Neutrophil (primary cell): ENCODE data around the gene ROCK1.

Source experiments
- H3K27ac ChIP-seq: fragments of 200-600 bp; sonication (generic); 2 replicates; pipeline ENCODE4 v1.5.1; 2016; ENCODE audit warnings: mild to moderate bottlenecking, moderate library complexity
- H3K27me3 ChIP-seq: fragments of 200-600 bp; sonication (generic); 2 replicates; pipeline ENCODE4 v1.6.0; 2016; ENCODE audit warnings: mild to moderate bottlenecking
- H3K36me3 ChIP-seq: fragments of 200-600 bp; sonication (generic); 2 replicates; pipeline ENCODE4 v1.5.1; 2017
- H3K4me1 ChIP-seq, 2 experiments: fragments of 200-600 bp in 1 of 2; sonication (generic) in 1 of 2; 1 replicate in 1 of 2; 2 replicates in 1 of 2; pipeline versions ENCODE4 v1.5.1 to v1.6.1; 2013 to 2016; ENCODE audit warnings: low read depth in 1 of 2, low read length in 1 of 2, mild to moderate bottlenecking in 1 of 2, moderate library complexity in 1 of 2; ENCODE audit not compliant: control insufficient read depth in 1 of 2, insufficient read depth in 1 of 2
- H3K4me3 ChIP-seq, 2 experiments: fragments of 200-600 bp in 1 of 2; sonication (generic) in 1 of 2; 1 replicate in 1 of 2; 2 replicates in 1 of 2; pipeline ENCODE4 v1.5.1; 2013 to 2016; ENCODE audit warnings: low read depth in 1 of 2, low read length in 1 of 2, mild to moderate bottlenecking in 1 of 2, moderate library complexity in 1 of 2
- H3K9me3 ChIP-seq: fragments of 200-600 bp; sonication (generic); 2 replicates; pipeline ENCODE4 v1.5.1; 2016
- TF ChIP-seq, protein P1 (sequence below): fragments of 200-600 bp; sonication (generic); IDR thresholded peaks from 2 replicates; pipeline ENCODE4 v1.5.1; 2016; ENCODE audit warnings: antibody characterized with exemption

ROCK1 gene

DNA sequence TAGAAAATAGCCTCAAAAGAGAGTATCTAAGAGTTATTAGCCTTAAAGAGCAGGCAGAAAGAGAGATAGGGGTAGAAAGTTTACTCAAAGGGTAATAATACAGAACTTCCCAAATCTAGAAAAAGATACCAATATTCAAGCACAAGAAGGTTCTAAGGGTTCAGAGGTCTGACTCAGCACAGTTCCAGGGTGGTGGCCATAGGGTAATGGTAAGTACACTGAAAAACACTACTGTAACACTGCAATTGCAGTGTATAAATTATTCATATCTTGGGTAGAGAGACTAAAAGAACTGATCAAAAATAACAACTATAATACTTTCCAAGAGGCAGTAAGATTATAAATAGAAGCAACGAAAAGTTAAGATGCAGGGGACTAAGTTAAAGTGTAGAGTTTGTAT, 115.2 kb downstream of the ROCK1 start:
- H3K4me3 ChIP-seq, result no peak overlapping the region
- TF ChIP-seq, protein P1, sequence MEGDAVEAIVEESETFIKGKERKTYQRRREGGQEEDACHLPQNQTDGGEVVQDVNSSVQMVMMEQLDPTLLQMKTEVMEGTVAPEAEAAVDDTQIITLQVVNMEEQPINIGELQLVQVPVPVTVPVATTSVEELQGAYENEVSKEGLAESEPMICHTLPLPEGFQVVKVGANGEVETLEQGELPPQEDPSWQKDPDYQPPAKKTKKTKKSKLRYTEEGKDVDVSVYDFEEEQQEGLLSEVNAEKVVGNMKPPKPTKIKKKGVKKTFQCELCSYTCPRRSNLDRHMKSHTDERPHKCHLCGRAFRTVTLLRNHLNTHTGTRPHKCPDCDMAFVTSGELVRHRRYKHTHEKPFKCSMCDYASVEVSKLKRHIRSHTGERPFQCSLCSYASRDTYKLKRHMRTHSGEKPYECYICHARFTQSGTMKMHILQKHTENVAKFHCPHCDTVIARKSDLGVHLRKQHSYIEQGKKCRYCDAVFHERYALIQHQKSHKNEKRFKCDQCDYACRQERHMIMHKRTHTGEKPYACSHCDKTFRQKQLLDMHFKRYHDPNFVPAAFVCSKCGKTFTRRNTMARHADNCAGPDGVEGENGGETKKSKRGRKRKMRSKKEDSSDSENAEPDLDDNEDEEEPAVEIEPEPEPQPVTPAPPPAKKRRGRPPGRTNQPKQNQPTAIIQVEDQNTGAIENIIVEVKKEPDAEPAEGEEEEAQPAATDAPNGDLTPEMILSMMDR, result no peak
- H3K27me3 ChIP-seq, result no peaks in the 10 kb centered on the region
- no peaks in the 10 kb centered on the region for H3K9me3 ChIP-seq
- H3K4me1 ChIP-seq, result no peaks in the 10 kb centered on the region
- H3K27ac ChIP-seq, result no peak overlapping the region
- H3K36me3 ChIP-seq, result peaks cover 57% of the 10 kb centered on the region

DNA sequence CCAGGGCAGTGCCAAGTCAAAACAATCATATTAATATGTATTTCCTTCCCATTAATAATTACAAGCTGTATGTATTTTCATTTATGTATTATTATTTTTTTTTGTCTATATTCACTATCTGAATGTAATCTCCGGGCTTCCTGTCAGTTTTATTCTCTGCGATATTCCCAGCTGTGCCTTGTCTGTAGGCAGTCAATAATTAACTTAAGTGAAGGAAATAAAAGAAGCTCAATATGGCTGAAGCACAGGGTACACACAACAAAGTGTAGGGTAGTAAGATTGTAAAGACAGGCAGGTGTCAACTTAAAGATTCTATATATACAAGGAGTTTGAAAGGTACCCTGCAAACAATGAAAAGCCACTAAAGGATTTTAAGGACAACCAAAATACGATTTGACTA, 122.9 kb downstream of the ROCK1 start:
- Histone ChIP-seq H3K27me3 (no peaks in the 10 kb centered on the region), H3K36me3 (peaks cover 98% of the 10 kb centered on the region), H3K9me3 (no peaks in the 10 kb centered on the region), H3K27ac (no peak overlapping the region), H3K4me1 (no peaks in the 10 kb centered on the region), H3K4me3 (no peak overlapping the region)
- TF ChIP-seq, protein P1, result no peak

DNA sequence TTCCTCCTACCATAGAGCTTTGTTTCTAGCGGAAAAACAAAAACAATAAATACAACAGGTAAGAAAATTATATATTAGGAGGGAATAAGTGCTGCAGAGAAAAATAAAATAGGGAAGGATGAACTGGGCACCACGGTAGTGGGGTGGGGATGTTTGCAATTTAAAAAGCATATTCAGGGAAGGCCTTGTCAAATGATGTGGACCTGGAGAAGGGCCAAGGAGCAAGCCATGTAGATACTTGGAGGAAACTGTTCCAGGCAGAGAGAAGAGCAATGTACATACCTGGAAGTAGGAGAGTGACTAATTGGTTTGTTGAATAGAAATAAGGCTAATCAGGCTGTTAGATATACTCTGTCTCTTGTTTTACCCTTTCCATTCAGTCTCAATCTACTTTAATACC, 136.5 kb downstream of the ROCK1 start:
- Histone ChIP-seq H3K4me1 (no peaks in the 10 kb centered on the region), H3K4me3 (no peak overlapping the region), H3K9me3 (no peaks in the 10 kb centered on the region), H3K27me3 (no peaks in the 10 kb centered on the region), H3K27ac (no peak overlapping the region), H3K36me3 (peaks cover 97% of the 10 kb centered on the region)
- TF ChIP-seq, protein P1, result no peak

DNA sequence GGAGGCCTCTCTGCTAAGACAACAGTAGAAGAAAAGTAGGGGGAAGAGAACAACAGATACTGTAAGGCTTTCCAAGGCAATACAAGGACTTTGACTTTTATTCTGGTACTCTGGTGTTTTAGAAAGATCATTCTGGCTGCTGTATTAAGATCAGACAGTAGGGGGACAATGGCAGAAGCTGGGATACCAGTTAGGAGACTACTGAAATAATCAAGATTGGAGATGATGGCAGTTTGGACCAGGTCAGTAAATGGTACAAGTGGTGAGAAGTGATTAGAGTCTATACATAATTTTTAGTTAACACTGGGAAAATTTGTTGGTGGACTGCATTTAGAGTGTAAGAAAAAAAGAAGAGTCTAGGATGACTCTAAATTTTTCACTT, 139.7 kb downstream of the ROCK1 start:
- H3K27ac ChIP-seq, result no peak overlapping the region
- TF ChIP-seq, protein P1, result no peak
- H3K4me3 ChIP-seq, result no peak overlapping the region
- no peaks in the 10 kb centered on the region for H3K9me3 ChIP-seq
- no peaks in the 10 kb centered on the region for H3K4me1 ChIP-seq
- peaks cover 98% of the 10 kb centered on the region for H3K36me3 ChIP-seq
- H3K27me3 ChIP-seq, result no peaks in the 10 kb centered on the region

DNA sequence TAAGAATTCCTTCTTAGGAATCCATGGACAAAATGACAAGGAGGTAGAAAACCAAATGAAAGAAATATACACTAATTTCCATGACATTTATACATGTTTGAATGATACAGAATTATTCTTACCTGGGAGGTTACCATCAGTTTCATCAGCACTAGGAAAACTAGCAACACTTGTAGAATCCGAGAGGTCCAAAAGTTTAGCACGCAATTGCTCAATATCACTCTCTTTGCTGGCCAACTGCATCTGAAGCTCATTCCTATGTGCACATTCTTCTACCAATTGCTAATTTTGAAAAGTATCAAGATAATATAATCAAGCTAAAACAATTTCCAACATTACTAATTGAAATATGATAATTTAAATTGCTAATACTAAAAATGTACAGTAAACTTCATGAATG, 144.8 kb downstream of the ROCK1 start:
- Histone ChIP-seq H3K4me1 (no peaks in the 10 kb centered on the region), H3K27ac (no peak overlapping the region), H3K36me3 (peaks cover 88% of the 10 kb centered on the region), H3K4me3 (no peak overlapping the region), H3K27me3 (no peaks in the 10 kb centered on the region), H3K9me3 (no peaks in the 10 kb centered on the region)
- TF ChIP-seq, protein P1, result no peak

DNA sequence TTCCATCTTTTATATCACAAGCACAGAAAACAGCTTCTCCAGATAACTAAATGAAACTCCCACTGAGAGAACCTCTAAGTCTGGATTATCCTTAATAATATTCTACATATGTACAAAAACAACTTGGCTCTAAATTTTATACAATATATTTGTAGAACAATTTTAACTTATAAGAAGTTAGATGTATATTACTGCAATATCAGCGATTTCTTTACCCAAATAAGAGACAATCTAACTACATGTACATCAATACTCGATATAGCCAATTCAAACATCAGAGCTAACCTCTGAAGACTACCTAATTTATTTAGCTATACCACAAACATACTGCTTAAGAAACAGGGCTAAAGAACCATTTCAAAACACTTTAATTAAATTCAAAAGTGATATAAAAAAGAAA, 148.6 kb downstream of the ROCK1 start:
- Histone ChIP-seq H3K27ac (no peak overlapping the region), H3K27me3 (no peaks in the 10 kb centered on the region), H3K4me1 (no peaks in the 10 kb centered on the region), H3K9me3 (no peaks in the 10 kb centered on the region), H3K36me3 (peaks cover 71% of the 10 kb centered on the region), H3K4me3 (no peak overlapping the region)
- TF ChIP-seq, protein P1, result no peak
